Measurements from ENCODE around the gene ARMC5.

The ARMC5 gene

DNA sequence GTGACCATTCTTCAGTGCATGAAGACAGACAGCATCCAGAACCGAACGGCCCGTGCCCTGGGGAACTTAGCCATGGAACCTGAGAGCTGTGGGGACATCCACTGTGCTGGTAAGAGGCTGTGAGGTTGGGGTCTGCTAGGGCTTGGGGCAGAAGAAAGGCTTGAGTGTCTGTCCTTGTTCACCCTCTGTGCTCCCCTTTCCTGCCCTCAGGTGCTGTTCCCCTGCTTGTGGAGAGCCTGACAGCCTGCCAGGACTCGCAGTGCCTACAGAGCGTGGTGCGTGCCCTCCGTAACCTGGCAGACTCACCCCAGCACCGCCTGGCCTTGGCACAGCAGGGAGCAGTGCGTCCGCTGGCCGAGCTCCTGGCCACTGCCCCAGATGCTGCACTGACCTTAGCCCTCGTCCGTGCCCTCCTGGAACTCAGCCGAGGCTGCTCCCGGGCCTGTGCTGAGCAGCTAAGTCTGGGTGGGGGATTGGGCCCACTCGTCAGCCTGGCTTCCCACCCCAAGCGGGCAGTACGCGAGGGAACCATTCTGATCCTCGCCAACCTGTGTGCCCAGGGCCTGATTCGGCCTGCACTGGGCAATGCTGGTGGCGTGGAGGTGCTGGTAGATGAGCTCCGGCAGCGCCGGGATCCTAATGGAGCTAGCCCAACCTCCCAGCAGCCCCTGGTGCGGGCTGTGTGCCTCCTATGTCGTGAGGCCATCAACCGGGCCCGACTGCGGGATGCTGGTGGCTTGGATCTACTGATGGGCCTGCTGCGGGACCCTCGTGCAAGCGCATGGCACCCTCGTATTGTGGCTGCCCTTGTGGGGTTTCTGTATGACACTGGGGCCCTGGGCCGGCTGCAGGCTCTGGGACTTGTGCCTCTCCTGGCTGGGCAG is 2.9 kb downstream of the ARMC5 start:
- DNase-seq (ENCODE audit: low read depth) = no peak

- no peak for DNase-seq (ENCODE audit: low read depth)
These were observed 5.1 kb downstream of the ARMC5 start for GRCh38 chr16:31464348-31464769.

GRCh38 chr16:31464781-31465260 is 5.5 kb downstream of the ARMC5 start:
- DNase-seq (ENCODE audit: low read depth) = no peak

DNA sequence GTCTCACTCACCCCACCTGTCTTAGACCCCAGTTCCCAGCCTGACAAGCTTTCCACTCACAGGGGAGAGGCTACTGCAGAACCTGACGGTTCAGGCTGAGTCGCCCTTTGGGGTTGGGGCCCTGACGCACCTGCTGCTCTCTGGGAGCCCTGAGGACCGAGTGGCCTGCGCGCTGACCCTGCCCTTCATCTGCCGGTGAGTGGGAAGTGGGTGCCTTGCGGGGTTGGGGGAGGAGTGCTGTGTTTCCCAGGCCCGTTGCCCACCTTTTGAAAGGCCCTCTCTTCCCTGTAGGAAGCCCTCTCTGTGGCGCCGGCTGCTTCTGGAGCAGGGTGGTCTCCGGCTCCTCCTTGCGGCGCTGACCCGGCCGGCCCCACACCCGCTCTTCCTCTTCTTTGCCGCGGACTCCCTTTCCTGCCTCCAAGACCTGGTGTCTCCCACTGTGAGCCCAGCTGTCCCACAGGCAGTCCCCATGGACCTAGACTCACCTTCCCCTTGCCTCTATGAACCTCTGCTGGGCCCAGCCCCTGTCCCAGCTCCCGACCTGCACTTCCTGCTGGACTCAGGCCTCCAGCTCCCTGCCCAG is 6.6 kb downstream of the ARMC5 start:
- DNase-seq (ENCODE audit: low read depth) = no peak

GRCh38 chr16:31466381-31466841 is 7.1 kb downstream of the ARMC5 start:
- DNase-seq (ENCODE audit: low read depth) = no peak

DNA sequence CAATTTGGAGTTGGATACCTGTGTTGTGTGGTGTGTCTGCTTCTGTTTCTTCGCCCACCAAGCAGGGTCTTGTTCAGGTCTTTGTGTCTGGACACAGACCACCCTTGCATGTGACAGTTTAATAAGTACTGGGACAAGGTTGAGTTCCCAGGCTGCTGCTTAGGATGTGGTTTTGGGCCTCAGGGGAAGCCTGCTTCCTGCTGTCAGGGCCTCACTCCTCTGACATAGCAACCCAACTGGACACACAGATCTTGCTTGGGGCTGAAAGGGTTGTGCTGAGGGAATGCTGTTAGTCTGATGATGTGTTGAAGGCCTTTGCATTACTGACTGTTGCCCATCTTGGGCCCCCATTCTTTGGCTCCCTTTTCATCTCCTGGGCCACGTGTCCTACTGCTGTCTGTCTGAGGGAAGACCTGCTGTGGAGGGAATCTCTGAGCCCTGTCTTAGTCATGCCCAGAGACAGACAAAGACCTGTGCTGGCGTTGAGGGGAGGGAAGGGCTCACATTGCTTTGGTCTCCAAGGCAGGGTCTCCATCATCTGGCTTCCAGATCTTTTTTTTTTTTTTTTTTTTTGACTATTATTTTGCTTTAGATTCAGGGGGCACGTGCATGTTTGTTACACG is 8.0 kb downstream of the ARMC5 start:
- DNase-seq (ENCODE audit: low read depth) = no peak

- no peak for DNase-seq (ENCODE audit: low read depth)
These were observed 8.6 kb downstream of the ARMC5 start for GRCh38 chr16:31467858-31468257.

DNA sequence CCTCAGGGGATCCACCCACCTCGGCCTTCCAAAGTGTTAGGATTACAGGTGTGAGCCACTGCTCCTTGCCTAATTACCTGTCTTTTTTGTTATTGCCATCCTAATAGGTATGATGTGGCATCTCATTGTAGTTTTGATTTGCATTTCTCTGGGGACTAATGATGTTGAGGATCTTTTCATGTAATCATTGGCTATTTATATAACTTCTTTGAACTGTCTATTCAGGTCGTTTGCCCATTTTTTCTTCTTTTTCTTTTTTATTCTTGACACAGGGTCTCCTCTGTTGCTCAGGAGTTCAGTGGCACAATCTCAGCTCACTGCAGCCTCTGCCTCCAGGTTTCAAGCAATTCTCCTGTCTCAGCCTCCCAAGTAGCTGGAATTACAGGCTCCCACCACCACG is 11.3 kb downstream of the ARMC5 start:
- no peak for DNase-seq (ENCODE audit: low read depth)

DNA sequence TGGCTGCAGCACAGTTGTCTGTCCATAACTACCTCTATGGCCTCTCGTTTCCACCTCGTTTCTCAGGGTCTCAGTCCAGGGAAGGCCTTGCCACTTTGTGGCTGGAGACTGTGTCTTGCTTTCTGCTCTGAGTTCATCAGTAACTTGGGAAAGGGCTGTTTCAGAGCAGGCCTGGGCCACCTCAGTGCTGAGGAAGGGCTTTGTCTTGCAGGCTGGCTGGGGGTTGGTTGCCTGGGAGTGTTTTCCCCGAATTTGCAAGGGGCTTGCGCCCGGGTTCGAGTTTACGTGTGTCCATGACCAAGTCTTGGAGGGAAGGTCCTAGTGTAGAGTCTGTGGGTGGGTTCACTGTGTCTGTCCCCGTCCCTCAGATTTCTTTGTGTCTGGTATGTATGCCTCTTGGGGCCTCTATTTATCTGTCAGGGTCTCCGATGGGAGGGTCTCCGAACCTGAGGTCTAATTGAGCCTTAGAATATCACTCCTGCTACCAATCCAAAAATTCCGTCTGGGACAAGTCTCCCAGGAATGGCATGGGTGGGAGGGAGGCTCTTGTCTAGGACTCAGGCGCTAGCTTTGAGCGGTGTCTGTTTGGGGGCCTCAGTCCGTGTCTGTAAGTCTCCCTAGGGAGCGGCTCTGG is 12.1 kb downstream of the ARMC5 start:
- DNase-seq (ENCODE audit: low read depth) = no peak

DNA sequence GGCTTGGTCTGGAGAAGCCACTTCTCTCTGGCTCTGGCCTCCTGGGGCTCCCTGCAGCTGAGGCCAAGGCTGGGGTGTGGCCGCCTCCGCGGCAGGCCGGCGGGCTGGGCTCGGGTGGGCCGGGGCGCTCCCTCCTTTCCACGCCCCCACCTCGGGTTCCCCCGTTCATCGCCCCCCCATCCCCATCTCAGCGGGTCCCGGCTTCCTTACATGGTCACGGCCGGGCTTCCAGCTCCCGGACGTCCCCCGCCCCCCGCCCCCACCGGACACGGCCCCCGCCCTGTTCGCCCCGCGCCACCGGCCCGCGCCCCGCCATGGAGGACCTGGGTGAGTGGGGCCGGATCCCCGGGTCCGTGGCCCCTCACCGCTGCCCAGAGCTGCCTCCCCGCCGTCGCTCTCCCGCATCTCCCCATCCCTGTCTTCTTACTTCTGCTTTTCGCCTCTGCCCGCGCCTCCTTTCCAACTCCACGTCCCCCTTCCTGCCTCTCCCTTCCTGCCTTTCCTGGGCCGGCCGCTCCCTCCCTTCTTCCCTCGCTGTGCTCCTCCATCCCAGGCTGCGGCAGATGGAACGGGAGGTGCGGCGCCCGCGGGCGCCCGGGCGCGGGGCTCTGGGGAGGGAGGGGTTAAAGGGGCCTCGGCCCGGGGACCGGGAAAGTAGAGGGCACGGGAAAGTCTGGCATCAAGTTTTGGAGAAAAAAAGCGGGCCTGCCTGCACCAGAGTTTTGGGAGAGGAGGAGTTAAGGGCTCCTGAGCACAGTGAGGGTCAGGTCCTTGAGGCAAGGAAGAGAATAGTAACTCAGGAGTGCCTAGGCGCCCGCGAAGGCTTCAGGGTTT is 12.8 kb downstream of the ARMC5 start, which contains the start of gene TGFB1I1:
TGFB1I1 (plus strand) TSS at position 278 of the 834 bp plus-strand sequence; CDS start at position 315, 37 bp downstream.
- no peak for DNase-seq (ENCODE audit: low read depth)

DNA sequence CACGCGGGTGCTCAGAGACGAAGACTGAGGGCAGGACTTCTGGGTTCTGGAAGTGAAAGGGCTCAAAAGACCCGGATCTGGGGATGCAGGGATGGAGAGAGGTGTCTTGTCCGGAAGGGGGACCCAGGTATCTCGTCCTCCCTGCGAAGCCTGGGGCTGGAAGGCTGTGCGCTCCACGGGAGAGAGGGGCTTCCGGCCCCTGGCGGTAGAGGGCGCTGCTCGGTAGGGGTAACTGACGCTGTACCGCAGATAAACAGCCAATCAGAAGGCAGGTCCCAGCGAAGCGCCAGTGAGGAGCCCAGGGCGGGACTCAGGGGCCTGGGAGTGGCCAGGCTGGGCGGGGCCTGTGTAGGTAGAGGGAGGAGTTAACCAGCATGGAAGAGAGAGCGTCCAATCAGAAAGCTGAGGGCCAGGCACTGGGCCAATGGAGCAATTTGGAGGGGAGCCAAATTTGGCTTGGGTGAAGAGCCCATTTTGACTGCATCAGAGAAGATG is 13.5 kb downstream of the ARMC5 start:
- peak; percentile 31 for DNase-seq (ENCODE audit: low read depth)

- no peak for DNase-seq (ENCODE audit: low read depth)
These were observed 14.1 kb downstream of the ARMC5 start for GRCh38 chr16:31473264-31473984.

GRCh38 chr16:31474173-31474714 is 14.9 kb downstream of the ARMC5 start:
- no peak for DNase-seq (ENCODE audit: low read depth)

DNA sequence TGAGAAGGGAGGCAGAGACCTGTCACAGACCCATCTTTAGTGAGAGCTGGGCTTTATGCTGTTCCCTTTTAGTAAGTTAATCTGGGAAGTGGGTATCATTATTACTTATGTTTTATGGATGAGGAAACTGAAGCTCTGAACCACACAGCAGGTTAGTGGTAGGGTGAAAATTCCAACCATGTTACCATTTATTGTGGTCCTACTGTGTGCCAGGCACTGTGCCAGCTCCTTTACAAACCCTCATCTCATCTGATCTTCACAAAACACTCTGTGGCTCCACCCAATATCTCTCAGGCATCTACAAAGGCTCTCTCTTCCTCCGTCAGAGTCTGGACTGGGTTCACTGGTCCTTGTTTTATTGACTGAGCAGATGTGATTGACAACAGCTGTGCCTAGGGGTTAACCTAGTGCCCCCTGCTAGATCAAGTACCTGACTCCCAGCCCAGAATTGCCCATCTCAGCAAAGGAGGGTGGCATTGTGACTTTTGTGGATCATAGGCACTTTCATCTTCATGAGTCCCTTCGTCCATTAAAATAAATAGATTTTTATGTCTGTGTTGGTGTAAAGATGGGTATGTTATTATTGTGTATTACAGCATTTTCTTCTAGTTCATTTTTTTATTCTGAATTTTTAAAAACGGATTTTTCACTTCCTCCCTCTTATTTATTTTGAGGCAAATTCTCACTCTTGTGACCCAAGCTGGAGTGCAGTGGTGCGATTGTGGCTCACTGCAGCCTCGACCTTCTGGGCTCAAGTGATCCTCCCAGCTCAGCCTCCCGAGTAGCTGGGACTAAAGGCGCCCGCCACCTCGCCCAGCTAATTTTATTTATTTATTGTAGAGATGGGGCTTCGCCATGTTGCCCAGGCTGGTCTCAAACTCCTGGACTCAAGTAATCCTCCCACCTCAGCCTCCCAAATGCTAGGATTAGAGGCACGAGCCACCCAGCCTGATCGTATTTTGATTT is 15.8 kb downstream of the ARMC5 start:
- DNase-seq (ENCODE audit: low read depth) = no peak

- no peak for DNase-seq (ENCODE audit: low read depth)
These were observed 16.6 kb downstream of the ARMC5 start for GRCh38 chr16:31475946-31476302.

- DNase-seq (ENCODE audit: low read depth) = peak; percentile 82
These were observed 17.3 kb downstream of the ARMC5 start for GRCh38 chr16:31476303-31477219.
